ENCODE results near the gene SPARCL1. TPM values are rescaled to one million over a fixed set of nuclear protein-coding genes. Genes with fewer than 3 reads are reported as not detected.
A peak's percentile ranks its signal among the peaks of the same experiment; 100 is the strongest.
"Not testable (repeated sequence)": the region's sequence is repeated elsewhere in the genome, so short reads cannot be mapped to it uniquely, and the experiment has no call there.

Gene SPARCL1
- polyA plus RNA-seq, 1 of the 3 experiments (the other 2 are of a cell fraction): not detected

DNA sequence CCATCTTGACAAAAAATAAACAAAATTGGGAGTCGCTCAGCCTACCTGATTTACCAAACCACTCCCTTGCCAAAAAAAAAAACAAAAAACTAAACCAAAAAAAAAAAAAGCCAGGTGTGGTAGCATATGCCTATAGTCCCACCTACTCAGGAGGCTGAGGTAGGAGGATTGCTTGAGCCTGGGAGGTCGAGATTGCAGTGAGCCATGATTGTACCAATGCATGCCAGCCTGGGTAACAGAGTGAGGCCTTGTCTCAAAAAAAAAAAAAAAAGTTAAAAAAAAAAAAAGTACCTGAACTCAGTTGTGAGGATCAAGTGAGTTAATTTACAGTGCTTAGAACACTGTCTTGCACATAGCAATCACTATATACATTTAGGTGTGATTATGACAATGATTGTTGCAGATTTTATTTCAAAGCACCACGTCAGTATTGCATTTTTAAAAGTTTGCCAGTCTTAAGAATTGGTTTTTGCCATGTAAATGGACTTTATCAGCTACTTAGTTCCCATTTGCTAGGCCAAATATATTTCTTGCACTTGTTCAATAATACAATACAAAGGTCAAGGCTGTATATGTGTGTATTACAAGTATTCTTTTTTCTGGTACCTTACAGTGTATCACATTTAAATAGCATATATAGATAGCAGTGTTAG is 102.2 kb downstream of the SPARCL1 start:
- POLR2A ChIA-PET: no interaction called here
- H3K4me3 ChIP-seq (ENCODE audit: low read depth in 2 of 2, low read length in 1 of 2): no peak overlapping the region
- CTCF ChIA-PET: no interaction called here
- TF ChIP-seq MEF2A (IDR thresholded peaks at IDR 0.05; ENCODE audit: borderline replicate concordance, low read depth): no peak
- no peak for TF ChIP-seq ELF1 (IDR thresholded peaks at IDR 0.05)
- no peak for TF ChIP-seq GABPA (IDR thresholded peaks at IDR 0.05; ENCODE audit: low read depth)
- no peaks in the 10 kb centered on the region for H3K36me3 ChIP-seq (replicated peaks in 1 of 2; ENCODE audit: control insufficient read depth in 1 of 2, insufficient read depth in 2 of 2, low read length in 1 of 2)
- no peak overlapping the region for H3K9ac ChIP-seq
- no peaks in the 10 kb centered on the region for H3K27me3 ChIP-seq (ENCODE audit: insufficient read depth)
- H2AFZ ChIP-seq (ENCODE audit: low read depth): no peak overlapping the region
- DNase-seq: no peak
- no peak overlapping the region for H3K27ac ChIP-seq (ENCODE audit: low read depth in 2 of 2, low read length in 1 of 2)
- 93% methylated on average over 3 of the region's 3 CpGs for WGBS (ENCODE audit: low lambda C conversion rate)
- no peaks in the 10 kb centered on the region for H3K9me2 ChIP-seq
- H3K4me1 ChIP-seq (ENCODE audit: control insufficient read depth in 1 of 2, insufficient read depth in 2 of 2, low read depth in 1 of 2, low read length in 1 of 2): peaks cover 3 to 6% of the 10 kb centered on the region in 2 experiments; a peak in 1 of 4 replicates
- H3K9me3 ChIP-seq: no peaks in the 10 kb centered on the region
- no peaks in the 10 kb centered on the region for H4K20me1 ChIP-seq (ENCODE audit: insufficient read depth)
- peaks cover 86% of the 10 kb centered on the region for H3K79me2 ChIP-seq (ENCODE audit: insufficient read depth)
- H3K4me2 ChIP-seq: no peak overlapping the region
- H3F3A ChIP-seq (replicated peaks; ENCODE audit: insufficient read depth): peaks cover 5% of the 10 kb centered on the region

DNA sequence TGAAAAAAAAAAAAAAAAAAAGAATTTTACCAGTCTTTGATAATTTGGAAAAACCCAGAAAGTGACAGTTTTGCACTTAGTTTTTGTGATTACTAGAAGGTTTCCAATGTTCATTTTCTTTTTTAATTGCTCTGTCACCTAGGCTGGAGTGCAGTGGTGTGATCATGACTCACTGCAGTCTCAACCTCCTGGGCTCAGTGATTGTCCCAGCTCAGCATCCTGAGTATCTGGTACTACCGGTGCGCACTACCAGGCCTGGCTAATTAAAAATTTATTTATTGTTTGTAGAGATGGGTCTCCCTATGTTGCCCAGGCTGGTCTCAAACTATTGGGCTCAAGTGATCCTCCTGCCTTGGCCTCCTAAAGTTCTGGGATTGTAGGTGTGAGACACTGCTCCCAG is 103.5 kb downstream of the SPARCL1 start:
- no peak overlapping the region for H3K27ac ChIP-seq (ENCODE audit: low read depth in 2 of 2, low read length in 1 of 2)
- no peak overlapping the region for H3K9ac ChIP-seq
- H3K4me1 ChIP-seq (ENCODE audit: control insufficient read depth in 1 of 2, insufficient read depth in 2 of 2, low read depth in 1 of 2, low read length in 1 of 2): peaks cover 6% of the 10 kb centered on the region in 2 experiments; a peak in 1 of 4 replicates
- H3K4me3 ChIP-seq (ENCODE audit: low read depth in 2 of 2, low read length in 1 of 2): no peak overlapping the region
- no peaks in the 10 kb centered on the region for H4K20me1 ChIP-seq (ENCODE audit: insufficient read depth)
- DNase-seq: no peak
- no peak overlapping the region for H2AFZ ChIP-seq (ENCODE audit: low read depth)
- ChIA-PET CTCF (interaction anchor here (1.0 kb wide), 1 partner anchor 11 kb away, joined by 4 read pairs; no protein-coding TSS in a partner anchor), POLR2A (no interaction called here)
- no peak overlapping the region for H3K4me2 ChIP-seq
- H3K9me2 ChIP-seq: no peaks in the 10 kb centered on the region
- 100% methylated on average over 2 of the region's 2 CpGs for WGBS (ENCODE audit: low lambda C conversion rate)
- peaks cover 5% of the 10 kb centered on the region for H3F3A ChIP-seq (replicated peaks; ENCODE audit: insufficient read depth)
- no peaks in the 10 kb centered on the region for H3K9me3 ChIP-seq
- TF ChIP-seq MAX (IDR thresholded peaks at IDR 0.05; ENCODE audit: low read depth): no peak
- TF ChIP-seq JUND (IDR thresholded peaks at IDR 0.05): no peak
- no peak for TF ChIP-seq CHD2 (IDR thresholded peaks at IDR 0.05; ENCODE audit: low read length, partially characterized antibody)
- TF ChIP-seq TCF12 (IDR thresholded peaks at IDR 0.05): no peak
- no peak for TF ChIP-seq SMC3 (IDR thresholded peaks at IDR 0.05; ENCODE audit: low read depth, low read length)
- TF ChIP-seq EZH2phosphoT487 (IDR thresholded peaks at IDR 0.05; ENCODE audit: borderline replicate concordance, low read depth): no peak
- TF ChIP-seq, protein P1, sequence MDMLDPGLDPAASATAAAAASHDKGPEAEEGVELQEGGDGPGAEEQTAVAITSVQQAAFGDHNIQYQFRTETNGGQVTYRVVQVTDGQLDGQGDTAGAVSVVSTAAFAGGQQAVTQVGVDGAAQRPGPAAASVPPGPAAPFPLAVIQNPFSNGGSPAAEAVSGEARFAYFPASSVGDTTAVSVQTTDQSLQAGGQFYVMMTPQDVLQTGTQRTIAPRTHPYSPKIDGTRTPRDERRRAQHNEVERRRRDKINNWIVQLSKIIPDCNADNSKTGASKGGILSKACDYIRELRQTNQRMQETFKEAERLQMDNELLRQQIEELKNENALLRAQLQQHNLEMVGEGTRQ (IDR thresholded peaks at IDR 0.05; ENCODE audit: borderline replicate concordance, low read depth, low read length): no peak
- TF ChIP-seq TAF1 (IDR thresholded peaks at IDR 0.05; ENCODE audit: borderline replicate concordance, low read depth, low read length): no peak
- TF ChIP-seq ZBTB33 (IDR thresholded peaks at IDR 0.05; ENCODE audit: borderline replicate concordance, low read depth): no peak
- TF ChIP-seq RFX5 (IDR thresholded peaks at IDR 0.05; ENCODE audit: low read length): no peak
- TF ChIP-seq FOXM1 (IDR thresholded peaks at IDR 0.05; ENCODE audit: low read depth): no peak
- no peak for TF ChIP-seq TEAD4 (IDR thresholded peaks at IDR 0.05; ENCODE audit: borderline replicate concordance, insufficient read depth)
- TF ChIP-seq SIN3A (IDR thresholded peaks at IDR 0.05; ENCODE audit: borderline replicate concordance, low read depth, low read length): no peak
- TF ChIP-seq RXRA (IDR thresholded peaks at IDR 0.05; ENCODE audit: borderline replicate concordance, low read depth): no peak
- no peak for TF ChIP-seq RCOR1 (IDR thresholded peaks at IDR 0.05; ENCODE audit: low read length)
- peaks cover 73% of the 10 kb centered on the region for H3K79me2 ChIP-seq (ENCODE audit: insufficient read depth)
- no peaks in the 10 kb centered on the region for H3K36me3 ChIP-seq (replicated peaks in 1 of 2; ENCODE audit: control insufficient read depth in 1 of 2, insufficient read depth in 2 of 2, low read length in 1 of 2)
- H3K27me3 ChIP-seq (ENCODE audit: insufficient read depth): no peaks in the 10 kb centered on the region

- H3K27me3 ChIP-seq (ENCODE audit: insufficient read depth); H3K9me2 ChIP-seq; H3K9me3 ChIP-seq; H3F3A ChIP-seq (replicated peaks; ENCODE audit: insufficient read depth); DNase-seq; H3K4me1 ChIP-seq (ENCODE audit: control insufficient read depth in 1 of 2, insufficient read depth in 2 of 2, low read depth in 1 of 2, low read length in 1 of 2); H3K36me3 ChIP-seq (replicated peaks in 1 of 2; ENCODE audit: control insufficient read depth in 1 of 2, insufficient read depth in 2 of 2, low read length in 1 of 2); POLR2A ChIA-PET; H4K20me1 ChIP-seq (ENCODE audit: insufficient read depth): not testable (repeated sequence)
- H3K79me2 ChIP-seq (ENCODE audit: insufficient read depth): peaks cover 57% of the 10 kb centered on the region
- H3K4me3 ChIP-seq (ENCODE audit: low read depth in 2 of 2, low read length in 1 of 2): peak overlapping the region; percentile 75 to 95
- peak overlapping the region in 1 of 2 experiments; percentile 96; a peak in 1 of 4 replicates for H3K27ac ChIP-seq (ENCODE audit: low read depth in 2 of 2, low read length in 1 of 2)
- WGBS (ENCODE audit: low lambda C conversion rate): 93% methylated on average over 22 of the region's 22 CpGs
- CTCF ChIA-PET: interaction anchor here (1.4 kb wide), 1 partner anchor 48 kb away, joined by 4 read pairs; no protein-coding TSS in a partner anchor
- H3K4me2 ChIP-seq: peak overlapping the region; percentile 86
- H3K9ac ChIP-seq: peak overlapping the region; percentile 94; the same call in 1 of the 2 replicates
- H2AFZ ChIP-seq (ENCODE audit: low read depth): peak overlapping the region; percentile 99; the same call in 1 of the 2 replicates
Observed at GRCh38 chr4:87424099-87424543, 105.1 kb downstream of the SPARCL1 start.
